ENCODE measurements around the gene RAB37. TPM values are rescaled to one million over a fixed set of nuclear protein-coding genes. Genes with fewer than 3 reads are reported as not detected.

Gene RAB37
- total RNA-seq, 1 experiment from 2014 or later = 8.9 TPM

DNA sequence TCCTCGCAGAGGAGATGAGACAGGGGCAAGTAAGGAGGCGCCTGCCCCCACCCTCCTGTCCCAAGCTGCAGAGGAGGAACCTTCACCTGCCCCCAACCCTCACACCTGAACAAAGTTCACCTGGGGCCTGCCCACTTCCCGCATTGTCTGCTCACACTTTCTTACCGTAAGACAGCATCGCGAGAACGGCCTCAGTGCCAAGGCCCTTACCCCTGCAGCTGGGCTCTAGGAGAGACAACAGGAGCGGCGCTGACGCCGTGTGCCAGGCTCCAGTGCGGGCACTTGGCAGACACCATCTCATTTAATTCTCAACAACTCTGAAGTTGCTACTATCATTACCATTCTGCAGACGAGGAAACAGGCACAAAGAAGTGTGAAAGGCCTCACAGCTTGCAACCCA is 35.0 kb downstream of the RAB37 start:
- CTCF ChIA-PET = interaction anchor here (1.2 to 12.0 kb wide), 5 partner anchors 8 to 35 kb away, joined by 5 to 262 read pairs (median 29); partner anchors contain the start of gene RAB37
- POLR2A ChIA-PET = interaction anchor here (1.6 kb wide), 1 partner anchor 26 kb away, joined by 11 read pairs; no protein-coding TSS in a partner anchor
- TF ChIP-seq, protein P1, sequence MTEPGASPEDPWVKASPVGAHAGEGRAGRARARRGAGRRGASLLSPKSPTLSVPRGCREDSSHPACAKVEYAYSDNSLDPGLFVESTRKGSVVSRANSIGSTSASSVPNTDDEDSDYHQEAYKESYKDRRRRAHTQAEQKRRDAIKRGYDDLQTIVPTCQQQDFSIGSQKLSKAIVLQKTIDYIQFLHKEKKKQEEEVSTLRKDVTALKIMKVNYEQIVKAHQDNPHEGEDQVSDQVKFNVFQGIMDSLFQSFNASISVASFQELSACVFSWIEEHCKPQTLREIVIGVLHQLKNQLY (CRISPR knock-in tag; IDR thresholded peaks at IDR 0.05) = no peak
- TF ChIP-seq ZNF138 (CRISPR knock-in tag; conservative IDR thresholded peaks at IDR 0.05) (no peak), SMAD3 (CRISPR knock-in tag; IDR thresholded peaks at IDR 0.05; ENCODE audit: borderline replicate concordance) (no peak), ZNF219 (CRISPR knock-in tag; IDR thresholded peaks at IDR 0.05; ENCODE audit: borderline replicate concordance) (no peak), ZNF121 (CRISPR knock-in tag; IDR thresholded peaks at IDR 0.05) (no peak), ZNF416 (CRISPR knock-in tag; IDR thresholded peaks at IDR 0.05) (no peak), ETV6 (CRISPR knock-in tag; IDR thresholded peaks at IDR 0.05) (no peak)
- TF ChIP-seq, protein P2, sequence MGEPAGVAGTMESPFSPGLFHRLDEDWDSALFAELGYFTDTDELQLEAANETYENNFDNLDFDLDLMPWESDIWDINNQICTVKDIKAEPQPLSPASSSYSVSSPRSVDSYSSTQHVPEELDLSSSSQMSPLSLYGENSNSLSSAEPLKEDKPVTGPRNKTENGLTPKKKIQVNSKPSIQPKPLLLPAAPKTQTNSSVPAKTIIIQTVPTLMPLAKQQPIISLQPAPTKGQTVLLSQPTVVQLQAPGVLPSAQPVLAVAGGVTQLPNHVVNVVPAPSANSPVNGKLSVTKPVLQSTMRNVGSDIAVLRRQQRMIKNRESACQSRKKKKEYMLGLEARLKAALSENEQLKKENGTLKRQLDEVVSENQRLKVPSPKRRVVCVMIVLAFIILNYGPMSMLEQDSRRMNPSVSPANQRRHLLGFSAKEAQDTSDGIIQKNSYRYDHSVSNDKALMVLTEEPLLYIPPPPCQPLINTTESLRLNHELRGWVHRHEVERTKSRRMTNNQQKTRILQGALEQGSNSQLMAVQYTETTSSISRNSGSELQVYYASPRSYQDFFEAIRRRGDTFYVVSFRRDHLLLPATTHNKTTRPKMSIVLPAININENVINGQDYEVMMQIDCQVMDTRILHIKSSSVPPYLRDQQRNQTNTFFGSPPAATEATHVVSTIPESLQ (CRISPR knock-in tag; IDR thresholded peaks at IDR 0.05) = no peak
- TF ChIP-seq, protein P3, sequence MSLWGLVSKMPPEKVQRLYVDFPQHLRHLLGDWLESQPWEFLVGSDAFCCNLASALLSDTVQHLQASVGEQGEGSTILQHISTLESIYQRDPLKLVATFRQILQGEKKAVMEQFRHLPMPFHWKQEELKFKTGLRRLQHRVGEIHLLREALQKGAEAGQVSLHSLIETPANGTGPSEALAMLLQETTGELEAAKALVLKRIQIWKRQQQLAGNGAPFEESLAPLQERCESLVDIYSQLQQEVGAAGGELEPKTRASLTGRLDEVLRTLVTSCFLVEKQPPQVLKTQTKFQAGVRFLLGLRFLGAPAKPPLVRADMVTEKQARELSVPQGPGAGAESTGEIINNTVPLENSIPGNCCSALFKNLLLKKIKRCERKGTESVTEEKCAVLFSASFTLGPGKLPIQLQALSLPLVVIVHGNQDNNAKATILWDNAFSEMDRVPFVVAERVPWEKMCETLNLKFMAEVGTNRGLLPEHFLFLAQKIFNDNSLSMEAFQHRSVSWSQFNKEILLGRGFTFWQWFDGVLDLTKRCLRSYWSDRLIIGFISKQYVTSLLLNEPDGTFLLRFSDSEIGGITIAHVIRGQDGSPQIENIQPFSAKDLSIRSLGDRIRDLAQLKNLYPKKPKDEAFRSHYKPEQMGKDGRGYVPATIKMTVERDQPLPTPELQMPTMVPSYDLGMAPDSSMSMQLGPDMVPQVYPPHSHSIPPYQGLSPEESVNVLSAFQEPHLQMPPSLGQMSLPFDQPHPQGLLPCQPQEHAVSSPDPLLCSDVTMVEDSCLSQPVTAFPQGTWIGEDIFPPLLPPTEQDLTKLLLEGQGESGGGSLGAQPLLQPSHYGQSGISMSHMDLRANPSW (CRISPR knock-in tag; conservative IDR thresholded peaks at IDR 0.05; ENCODE audit: low read depth) = no peak
- TF ChIP-seq, protein P4, sequence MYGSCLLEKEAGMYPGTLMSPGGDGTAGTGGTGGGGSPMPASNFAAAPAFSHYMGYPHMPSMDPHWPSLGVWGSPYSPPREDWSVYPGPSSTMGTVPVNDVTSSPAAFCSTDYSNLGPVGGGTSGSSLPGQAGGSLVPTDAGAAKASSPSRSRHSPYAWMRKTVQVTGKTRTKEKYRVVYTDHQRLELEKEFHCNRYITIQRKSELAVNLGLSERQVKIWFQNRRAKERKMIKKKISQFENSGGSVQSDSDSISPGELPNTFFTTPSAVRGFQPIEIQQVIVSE (CRISPR knock-in tag; IDR thresholded peaks at IDR 0.05; ENCODE audit: borderline replicate concordance) = no peak
- TF ChIP-seq, protein P5, sequence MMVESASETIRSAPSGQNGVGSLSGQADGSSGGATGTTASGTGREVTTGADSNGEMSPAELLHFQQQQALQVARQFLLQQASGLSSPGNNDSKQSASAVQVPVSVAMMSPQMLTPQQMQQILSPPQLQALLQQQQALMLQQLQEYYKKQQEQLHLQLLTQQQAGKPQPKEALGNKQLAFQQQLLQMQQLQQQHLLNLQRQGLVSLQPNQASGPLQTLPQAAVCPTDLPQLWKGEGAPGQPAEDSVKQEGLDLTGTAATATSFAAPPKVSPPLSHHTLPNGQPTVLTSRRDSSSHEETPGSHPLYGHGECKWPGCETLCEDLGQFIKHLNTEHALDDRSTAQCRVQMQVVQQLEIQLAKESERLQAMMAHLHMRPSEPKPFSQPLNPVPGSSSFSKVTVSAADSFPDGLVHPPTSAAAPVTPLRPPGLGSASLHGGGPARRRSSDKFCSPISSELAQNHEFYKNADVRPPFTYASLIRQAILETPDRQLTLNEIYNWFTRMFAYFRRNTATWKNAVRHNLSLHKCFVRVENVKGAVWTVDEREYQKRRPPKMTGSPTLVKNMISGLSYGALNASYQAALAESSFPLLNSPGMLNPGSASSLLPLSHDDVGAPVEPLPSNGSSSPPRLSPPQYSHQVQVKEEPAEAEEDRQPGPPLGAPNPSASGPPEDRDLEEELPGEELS (CRISPR knock-in tag; IDR thresholded peaks at IDR 0.05) = no peak
- TF ChIP-seq, protein P6, sequence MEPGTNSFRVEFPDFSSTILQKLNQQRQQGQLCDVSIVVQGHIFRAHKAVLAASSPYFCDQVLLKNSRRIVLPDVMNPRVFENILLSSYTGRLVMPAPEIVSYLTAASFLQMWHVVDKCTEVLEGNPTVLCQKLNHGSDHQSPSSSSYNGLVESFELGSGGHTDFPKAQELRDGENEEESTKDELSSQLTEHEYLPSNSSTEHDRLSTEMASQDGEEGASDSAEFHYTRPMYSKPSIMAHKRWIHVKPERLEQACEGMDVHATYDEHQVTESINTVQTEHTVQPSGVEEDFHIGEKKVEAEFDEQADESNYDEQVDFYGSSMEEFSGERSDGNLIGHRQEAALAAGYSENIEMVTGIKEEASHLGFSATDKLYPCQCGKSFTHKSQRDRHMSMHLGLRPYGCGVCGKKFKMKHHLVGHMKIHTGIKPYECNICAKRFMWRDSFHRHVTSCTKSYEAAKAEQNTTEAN (CRISPR knock-in tag; IDR thresholded peaks at IDR 0.05) = no peak
- H3K4me3 Mint-ChIP-seq = no peak overlapping the region
- DNase-seq (ENCODE audit: low spot score) (no peak), ATAC-seq (no peak)
- H3K36me3 Mint-ChIP-seq = peaks cover 39% of the 10 kb centered on the region
- no peaks in the 10 kb centered on the region for H3K9me3 Mint-ChIP-seq
- peaks cover 16% of the 10 kb centered on the region for H3K4me1 Mint-ChIP-seq
- H3K27ac Mint-ChIP-seq = no peak overlapping the region
- H3K27me3 Mint-ChIP-seq (ENCODE audit: low read depth) = no peaks in the 10 kb centered on the region

DNA sequence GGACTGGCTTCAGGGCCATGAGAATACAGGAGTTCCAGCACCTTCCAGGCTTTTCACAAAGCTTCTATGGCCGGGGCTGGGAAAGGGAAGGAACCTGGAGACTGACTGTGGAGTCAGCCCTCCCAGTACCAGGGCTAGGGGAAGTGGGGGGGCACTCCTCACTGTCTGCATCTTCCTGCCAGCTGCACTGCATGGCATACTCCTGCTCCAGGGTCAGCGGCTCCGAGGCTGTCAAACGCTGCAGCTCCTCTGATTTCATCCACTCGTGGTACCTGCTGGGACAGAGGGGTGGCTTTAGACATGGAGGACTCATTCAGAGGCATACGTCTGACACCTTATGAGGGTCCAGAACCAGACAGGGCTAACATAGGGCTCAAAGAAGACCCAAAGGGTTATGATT is 36.4 kb downstream of the RAB37 start:
- ATAC-seq (no peak), DNase-seq (ENCODE audit: low spot score) (no peak)
- peaks cover 19% of the 10 kb centered on the region for H3K4me1 Mint-ChIP-seq
- POLR2A ChIA-PET = no interaction called here
- H3K27me3 Mint-ChIP-seq (ENCODE audit: low read depth) = no peaks in the 10 kb centered on the region
- 0 out of 2 replicates have a peak overlapping the region, but pooled peaks have one; percentile 52 for H3K4me3 Mint-ChIP-seq
- H3K9me3 Mint-ChIP-seq = no peaks in the 10 kb centered on the region
- H3K36me3 Mint-ChIP-seq = peaks cover 37% of the 10 kb centered on the region
- CTCF ChIA-PET = interaction anchor here (0.8 to 12.0 kb wide), 5 partner anchors 17 to 116 kb away, joined by 4 to 262 read pairs (median 28); partner anchors contain the start of gene RAB37
- no peak overlapping the region for H3K27ac Mint-ChIP-seq
- TF ChIP-seq ATF1 (CRISPR knock-in tag; IDR thresholded peaks at IDR 0.05) (no peak), TEAD1 (CRISPR knock-in tag; IDR thresholded peaks at IDR 0.05) (no peak), GABPB1 (CRISPR knock-in tag; IDR thresholded peaks at IDR 0.05) (no peak), EMX1 (CRISPR knock-in tag; IDR thresholded peaks at IDR 0.05) (no peak), NR3C1 (CRISPR knock-in tag; conservative IDR thresholded peaks at IDR 0.05; ENCODE audit: low read depth) (no peak), TEAD4 (CRISPR knock-in tag; IDR thresholded peaks at IDR 0.05) (no peak), ESRRA (CRISPR knock-in tag; IDR thresholded peaks at IDR 0.05; ENCODE audit: borderline replicate concordance) (no peak)
- TF ChIP-seq, protein P7, sequence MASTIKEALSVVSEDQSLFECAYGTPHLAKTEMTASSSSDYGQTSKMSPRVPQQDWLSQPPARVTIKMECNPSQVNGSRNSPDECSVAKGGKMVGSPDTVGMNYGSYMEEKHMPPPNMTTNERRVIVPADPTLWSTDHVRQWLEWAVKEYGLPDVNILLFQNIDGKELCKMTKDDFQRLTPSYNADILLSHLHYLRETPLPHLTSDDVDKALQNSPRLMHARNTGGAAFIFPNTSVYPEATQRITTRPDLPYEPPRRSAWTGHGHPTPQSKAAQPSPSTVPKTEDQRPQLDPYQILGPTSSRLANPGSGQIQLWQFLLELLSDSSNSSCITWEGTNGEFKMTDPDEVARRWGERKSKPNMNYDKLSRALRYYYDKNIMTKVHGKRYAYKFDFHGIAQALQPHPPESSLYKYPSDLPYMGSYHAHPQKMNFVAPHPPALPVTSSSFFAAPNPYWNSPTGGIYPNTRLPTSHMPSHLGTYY (CRISPR knock-in tag; IDR thresholded peaks at IDR 0.05) = no peak
- TF ChIP-seq, protein P1 (CRISPR knock-in tag; IDR thresholded peaks at IDR 0.05) = no peak
- TF ChIP-seq, protein P6 (CRISPR knock-in tag; IDR thresholded peaks at IDR 0.05) = no peak

Data from WTC11 (cell line).